ENCODE results near the gene PMPCA.

GRCh38 chr9:136437430-136437829 lies 27.0 kb downstream of the PMPCA start:
- TF ChIP-seq, protein P1, sequence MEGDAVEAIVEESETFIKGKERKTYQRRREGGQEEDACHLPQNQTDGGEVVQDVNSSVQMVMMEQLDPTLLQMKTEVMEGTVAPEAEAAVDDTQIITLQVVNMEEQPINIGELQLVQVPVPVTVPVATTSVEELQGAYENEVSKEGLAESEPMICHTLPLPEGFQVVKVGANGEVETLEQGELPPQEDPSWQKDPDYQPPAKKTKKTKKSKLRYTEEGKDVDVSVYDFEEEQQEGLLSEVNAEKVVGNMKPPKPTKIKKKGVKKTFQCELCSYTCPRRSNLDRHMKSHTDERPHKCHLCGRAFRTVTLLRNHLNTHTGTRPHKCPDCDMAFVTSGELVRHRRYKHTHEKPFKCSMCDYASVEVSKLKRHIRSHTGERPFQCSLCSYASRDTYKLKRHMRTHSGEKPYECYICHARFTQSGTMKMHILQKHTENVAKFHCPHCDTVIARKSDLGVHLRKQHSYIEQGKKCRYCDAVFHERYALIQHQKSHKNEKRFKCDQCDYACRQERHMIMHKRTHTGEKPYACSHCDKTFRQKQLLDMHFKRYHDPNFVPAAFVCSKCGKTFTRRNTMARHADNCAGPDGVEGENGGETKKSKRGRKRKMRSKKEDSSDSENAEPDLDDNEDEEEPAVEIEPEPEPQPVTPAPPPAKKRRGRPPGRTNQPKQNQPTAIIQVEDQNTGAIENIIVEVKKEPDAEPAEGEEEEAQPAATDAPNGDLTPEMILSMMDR (IDR thresholded peaks at IDR 0.05; ENCODE audit: control extremely low read depth in 1 of 3, insufficient read depth in 1 of 3, low read depth in 1 of 3, low read length in 3 of 3) = no peak
- no peak for TF ChIP-seq TAF1 (IDR thresholded peaks at IDR 0.05; ENCODE audit: low read depth, low read length)
- TF ChIP-seq BRCA1 (IDR thresholded peaks at IDR 0.05; ENCODE audit: low read depth, low read length) = no peak
- TF ChIP-seq POLR2A (IDR thresholded peaks at IDR 0.05; ENCODE audit: control extremely low read depth in 1 of 2, low read depth in 2 of 2, low read length in 2 of 2) = no peak
- no peak for TF ChIP-seq EGR1 (IDR thresholded peaks at IDR 0.05; ENCODE audit: borderline replicate concordance, low read depth, low read length)
- TF ChIP-seq FOSL1 (IDR thresholded peaks at IDR 0.05; ENCODE audit: insufficient read depth, low read depth, low read length) = no peak
- no peak for TF ChIP-seq EZH2 (IDR thresholded peaks at IDR 0.05; ENCODE audit: low read depth, low read length, severe bottlenecking)
- TF ChIP-seq MAX (IDR thresholded peaks at IDR 0.05) = no peak
- TF ChIP-seq SP4 (IDR thresholded peaks at IDR 0.05; ENCODE audit: low read length) = no peak
- no peak for TF ChIP-seq RAD21 (IDR thresholded peaks at IDR 0.05 in 1 of 2, conservative IDR thresholded peaks at IDR 0.05 in 1 of 2; ENCODE audit: low read depth in 2 of 2, low read length in 2 of 2)
- TF ChIP-seq NRF1 (IDR thresholded peaks at IDR 0.05; ENCODE audit: low read depth, low read length) = no peak
- TF ChIP-seq EP300 (IDR thresholded peaks at IDR 0.05; ENCODE audit: borderline replicate concordance in 1 of 2, low read depth in 2 of 2, low read length in 2 of 2) = no peak
- TF ChIP-seq JUND (IDR thresholded peaks at IDR 0.05; ENCODE audit: low read length) = no peak

Measured in H1 (cell line).